Measurements from ENCODE around the gene MAP2K2.

- no peak for TF ChIP-seq CTCF (IDR thresholded peaks at IDR 0.05)
- TF ChIP-seq POLR2A (IDR thresholded peaks at IDR 0.05): no peak
Measured at GRCh38 chr19:4097501-4097900, 26.4 kb downstream of the MAP2K2 start.

Data from body of pancreas (tissue), 4 donors.